GM12892 (cell line): Measurements from ENCODE around the gene REM2.

Source experiments
- POLR2A ChIP-seq: IDR thresholded peaks from 2 replicates; pipeline ENCODE4 v1.6.1; 2011; ENCODE audit warnings: low read depth, low read length, control low read depth
- POLR2AphosphoS5 ChIP-seq: IDR thresholded peaks from 2 replicates; pipeline ENCODE4 v1.6.1; 2011; ENCODE audit warnings: low read depth, low read length, control low read depth

DNA sequence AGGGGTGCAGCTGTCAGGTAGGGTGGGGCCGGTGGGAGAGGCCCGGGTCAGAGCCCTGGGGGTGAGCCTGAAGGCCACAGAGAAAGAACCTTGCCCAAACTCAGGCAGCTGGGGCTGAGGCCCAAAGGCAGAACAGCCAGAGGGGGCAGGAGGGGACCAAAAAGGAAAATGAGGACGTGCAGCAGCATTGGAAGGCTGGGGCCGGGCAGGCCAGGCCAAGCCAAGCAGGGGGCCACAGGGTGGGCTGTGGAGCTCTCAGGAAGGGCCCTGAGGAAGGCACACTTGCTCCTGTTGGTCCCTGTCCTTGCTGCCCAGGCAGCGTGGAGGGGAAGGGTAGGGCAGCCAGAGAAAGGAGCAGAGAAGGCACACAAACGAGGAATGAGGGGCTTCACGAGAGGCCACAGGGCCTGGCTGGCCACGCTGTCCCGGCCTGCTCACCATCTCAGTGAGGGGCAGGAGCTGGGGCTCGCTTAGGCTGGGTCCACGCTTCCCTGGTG lies 36.2 kb upstream of the REM2 start:
- TF ChIP-seq POLR2A (no peak), POLR2AphosphoS5 (no peak)
